ENCODE results near the gene SERPINA5. TPM values are rescaled to one million over a fixed set of nuclear protein-coding genes. Genes with fewer than 3 reads are reported as not detected.

SERPINA5 gene
- total RNA-seq, 6 experiments from 2014 or later = 24.7 to 317 (median 167) TPM

DNA sequence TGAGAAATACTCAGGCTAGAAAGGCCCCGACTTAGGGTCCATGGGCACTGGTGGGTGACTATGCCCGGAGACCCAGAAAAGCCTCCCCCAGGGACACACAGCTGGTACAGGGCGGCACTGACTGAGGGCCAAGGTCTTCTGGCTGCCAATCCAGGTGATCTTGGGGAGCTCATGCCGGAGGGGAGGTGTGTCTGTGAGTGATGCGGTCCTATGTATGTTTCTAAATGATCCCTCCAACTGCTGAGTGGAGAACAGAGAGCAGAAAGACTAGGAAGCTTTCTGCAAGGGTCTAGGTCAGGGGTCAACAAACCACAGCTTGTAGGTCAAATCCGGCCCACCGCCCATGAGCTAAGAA lies 19.6 kb upstream of the SERPINA5 start:
- Histone ChIP-seq H3K9me3 (no peaks in the 10 kb centered on the region), H3K4me1 (peaks cover 0 to 59% (median 16%) of the 10 kb centered on the region in 4 donors), H3K27me3 (no peaks in the 10 kb centered on the region), H3K4me3 (peak overlapping the region; percentile 22 to 62 (median 58)), H3K36me3 (peaks cover 0 to 3% (median under 1%) of the 10 kb centered on the region in 4 donors), H3K27ac (peak overlapping the region; percentile 63 to 81 (median 74))
- TF ChIP-seq POLR2A (IDR thresholded peaks at IDR 0.05) = no peak
- TF ChIP-seq, protein P1, sequence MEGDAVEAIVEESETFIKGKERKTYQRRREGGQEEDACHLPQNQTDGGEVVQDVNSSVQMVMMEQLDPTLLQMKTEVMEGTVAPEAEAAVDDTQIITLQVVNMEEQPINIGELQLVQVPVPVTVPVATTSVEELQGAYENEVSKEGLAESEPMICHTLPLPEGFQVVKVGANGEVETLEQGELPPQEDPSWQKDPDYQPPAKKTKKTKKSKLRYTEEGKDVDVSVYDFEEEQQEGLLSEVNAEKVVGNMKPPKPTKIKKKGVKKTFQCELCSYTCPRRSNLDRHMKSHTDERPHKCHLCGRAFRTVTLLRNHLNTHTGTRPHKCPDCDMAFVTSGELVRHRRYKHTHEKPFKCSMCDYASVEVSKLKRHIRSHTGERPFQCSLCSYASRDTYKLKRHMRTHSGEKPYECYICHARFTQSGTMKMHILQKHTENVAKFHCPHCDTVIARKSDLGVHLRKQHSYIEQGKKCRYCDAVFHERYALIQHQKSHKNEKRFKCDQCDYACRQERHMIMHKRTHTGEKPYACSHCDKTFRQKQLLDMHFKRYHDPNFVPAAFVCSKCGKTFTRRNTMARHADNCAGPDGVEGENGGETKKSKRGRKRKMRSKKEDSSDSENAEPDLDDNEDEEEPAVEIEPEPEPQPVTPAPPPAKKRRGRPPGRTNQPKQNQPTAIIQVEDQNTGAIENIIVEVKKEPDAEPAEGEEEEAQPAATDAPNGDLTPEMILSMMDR (IDR thresholded peaks at IDR 0.05) = no peak
- intact Hi-C loops (cut with DNase I) = no loop called here
- WGBS (ENCODE audit: insufficient coverage, low coverage, low lambda C conversion rate, missing lambda C conversion rate) = 40% methylated on average over 2 of the region's 7 CpGs
- ATAC-seq = peak; percentile 12 to 39 (median 24)
- DNase-seq = no peak

DNA sequence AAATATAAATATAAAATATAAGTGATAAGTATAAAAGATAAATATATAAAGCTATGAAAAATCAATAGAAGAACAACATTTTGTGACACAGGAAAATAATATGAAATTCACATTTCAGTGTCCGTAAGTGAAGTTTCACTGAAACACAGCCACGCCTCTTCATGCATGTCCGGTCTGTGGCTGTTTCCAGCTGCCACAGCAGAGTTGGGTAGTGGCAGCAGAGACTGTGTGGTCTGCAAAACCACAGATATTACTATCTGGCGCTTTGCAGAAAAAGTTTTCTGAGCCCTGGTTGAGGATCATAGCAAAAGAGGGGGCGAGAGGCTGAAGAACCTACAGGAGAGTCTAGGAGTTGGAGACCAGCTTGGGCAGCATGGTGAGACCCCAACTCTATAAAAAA lies 19.2 kb upstream of the SERPINA5 start:
- peaks cover 0 to 59% (median 16%) of the 10 kb centered on the region in 4 donors for H3K4me1 ChIP-seq
- H3K27me3 ChIP-seq = no peaks in the 10 kb centered on the region
- peak in 1 of 4 donors; percentile 13 for ATAC-seq
- peaks cover 0 to 4% (median 1%) of the 10 kb centered on the region in 4 donors for H3K36me3 ChIP-seq
- 27% methylated on average over 5 of the region's 5 CpGs for WGBS (ENCODE audit: insufficient coverage, low coverage, low lambda C conversion rate, missing lambda C conversion rate)
- TF ChIP-seq, protein P1 (IDR thresholded peaks at IDR 0.05) = no peak
- no peak for TF ChIP-seq POLR2A (IDR thresholded peaks at IDR 0.05)
- intact Hi-C loops (cut with DNase I) = no loop called here
- H3K9me3 ChIP-seq = no peaks in the 10 kb centered on the region
- peak overlapping the region; percentile 22 to 62 (median 58) for H3K4me3 ChIP-seq
- peak overlapping the region in 2 of 3 donors; percentile 74 to 81 for H3K27ac ChIP-seq
- no peak for DNase-seq

DNA sequence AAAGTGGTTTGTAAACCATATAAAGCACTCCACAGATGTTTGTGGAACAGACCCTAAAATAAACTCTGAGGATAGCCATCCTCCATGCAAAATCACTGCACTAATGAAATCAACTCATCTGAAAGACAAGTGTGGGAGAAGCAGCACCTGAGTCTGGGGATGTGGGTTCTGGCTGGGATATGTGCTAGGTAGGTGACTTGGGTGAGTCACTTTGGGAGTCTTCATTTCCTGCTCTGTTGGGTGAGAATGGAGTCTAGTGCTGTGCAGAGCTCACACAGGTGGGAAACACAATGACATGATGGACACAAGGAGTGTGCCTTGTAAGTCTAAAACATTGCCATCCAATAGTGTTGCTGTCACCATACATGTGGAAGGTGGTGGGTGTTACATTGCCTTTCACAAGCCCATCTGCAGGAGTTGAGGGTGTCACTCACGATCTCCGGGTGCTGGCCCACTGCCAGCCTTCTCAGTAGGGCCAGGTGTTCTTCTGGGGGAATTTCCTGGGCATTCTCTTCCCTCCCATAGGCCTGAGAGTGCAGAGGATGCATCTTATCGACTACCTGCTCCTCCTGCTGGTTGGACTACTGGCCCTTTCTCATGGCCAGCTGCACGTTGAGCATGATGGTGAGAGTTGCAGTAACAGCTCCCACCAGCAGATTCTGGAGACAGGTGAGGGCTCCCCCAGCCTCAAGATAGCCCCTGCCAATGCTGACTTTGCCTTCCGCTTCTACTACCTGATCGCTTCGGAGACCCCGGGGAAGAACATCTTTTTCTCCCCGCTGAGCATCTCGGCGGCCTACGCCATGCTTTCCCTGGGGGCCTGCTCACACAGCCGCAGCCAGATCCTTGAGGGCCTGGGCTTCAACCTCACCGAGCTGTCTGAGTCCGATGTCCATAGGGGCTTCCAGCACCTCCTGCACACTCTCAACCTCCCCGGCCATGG lies 18.0 kb upstream of the SERPINA5 start:
- intact Hi-C loops (cut with DNase I) = no loop called here
- Histone ChIP-seq H3K9me3 (no peaks in the 10 kb centered on the region), H3K4me3 (peak overlapping the region in 2 of 3 donors; percentile 58 to 62), H3K27ac (no peak overlapping the region), H3K36me3 (peaks cover 0 to 7% (median 0%) of the 10 kb centered on the region in 4 donors), H3K27me3 (no peaks in the 10 kb centered on the region), H3K4me1 (peaks cover 0 to 59% (median 16%) of the 10 kb centered on the region in 4 donors)
- peak in 1 of 3 donors; percentile 37 for DNase-seq
- TF ChIP-seq, protein P1 (IDR thresholded peaks at IDR 0.05) = no peak
- no peak for TF ChIP-seq POLR2A (IDR thresholded peaks at IDR 0.05)
- WGBS (ENCODE audit: insufficient coverage, low coverage, low lambda C conversion rate, missing lambda C conversion rate) = 63% methylated on average over 8 of the region's 16 CpGs
- no peak for ATAC-seq

DNA sequence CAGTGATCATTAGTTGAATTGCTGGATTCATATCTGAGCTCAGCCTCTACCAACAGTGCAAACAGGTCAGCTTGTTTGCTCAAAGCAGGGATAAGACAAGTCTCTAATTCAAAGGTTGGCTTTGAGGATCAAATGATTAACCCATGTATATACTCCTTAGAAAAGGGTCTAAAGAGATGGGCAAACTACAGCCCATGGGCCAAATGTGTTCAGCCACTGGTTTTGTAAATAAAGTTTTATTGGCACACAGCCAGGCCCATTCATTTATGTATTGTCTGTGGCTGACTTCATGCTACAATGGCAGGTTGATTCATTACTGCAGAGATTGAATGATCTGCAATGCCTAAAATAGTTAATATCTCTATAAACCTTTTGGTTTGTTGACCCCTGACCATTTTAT lies 16.8 kb upstream of the SERPINA5 start:
- no peak overlapping the region for H3K4me3 ChIP-seq

More for the DNA sequence above, 16.8 kb upstream of the SERPINA5 start:
- no peak for TF ChIP-seq POLR2A (IDR thresholded peaks at IDR 0.05)
- TF ChIP-seq, protein P1 (IDR thresholded peaks at IDR 0.05) = no peak
- Histone ChIP-seq H3K36me3 (peaks cover 0 to 7% (median 0%) of the 10 kb centered on the region in 4 donors), H3K27me3 (no peaks in the 10 kb centered on the region), H3K27ac (no peak overlapping the region), H3K9me3 (no peaks in the 10 kb centered on the region), H3K4me1 (peaks cover 0 to 59% (median 13%) of the 10 kb centered on the region in 4 donors)
- intact Hi-C loops (cut with DNase I) = no loop called here
- peak in 1 of 3 donors; percentile 23 for DNase-seq
- no peak for ATAC-seq

Data from right lobe of liver (tissue), 6 donors.